NOMO-1 treated with DMSO at 0.1 percent for 48 hours (cell line): ENCODE results near the gene TAF9.
"Not testable (repeated sequence)": the region's sequence is repeated elsewhere in the genome, so short reads cannot be mapped to it uniquely, and the experiment has no call there.

ENCODE experiments used
- DNase-seq: peaks from one replicate; lab custom pipeline; 2025; ENCODE audit not compliant: unreplicated experiment; lab: John Stamatoyannopoulos, UW

The TAF9 gene

GRCh38 chr5:69341520-69342161, 27.7 kb downstream of the TAF9 start:
- no peak for DNase-seq

- peak; percentile 59 for DNase-seq
Observed at GRCh38 chr5:69335341-69335935, 33.9 kb downstream of the TAF9 start.

DNA sequence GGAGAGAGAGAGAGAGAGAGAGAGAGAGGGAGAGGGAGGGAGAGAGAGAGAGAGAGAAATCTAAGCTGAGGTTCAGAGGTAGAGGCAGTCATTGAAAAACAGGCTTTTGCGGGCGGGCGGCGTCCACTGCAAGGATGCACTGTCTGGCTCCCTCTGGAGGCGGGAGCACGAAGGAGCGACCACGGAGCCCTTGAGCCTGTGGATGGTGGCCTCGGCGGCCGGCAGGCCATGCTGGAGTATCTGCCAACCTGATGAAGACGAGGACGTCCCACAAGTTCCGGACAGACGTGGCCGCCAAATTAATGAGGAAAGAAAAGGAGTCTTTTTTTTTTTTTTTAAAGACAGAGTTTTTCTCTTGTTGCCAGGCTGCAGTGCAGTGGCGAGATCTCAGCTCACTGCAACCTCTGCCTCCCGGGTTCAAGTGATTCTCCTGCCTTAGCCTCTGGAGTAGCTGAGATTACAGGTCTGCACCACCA, 34.5 kb downstream of the TAF9 start:
- peak; percentile 86 for DNase-seq

DNA sequence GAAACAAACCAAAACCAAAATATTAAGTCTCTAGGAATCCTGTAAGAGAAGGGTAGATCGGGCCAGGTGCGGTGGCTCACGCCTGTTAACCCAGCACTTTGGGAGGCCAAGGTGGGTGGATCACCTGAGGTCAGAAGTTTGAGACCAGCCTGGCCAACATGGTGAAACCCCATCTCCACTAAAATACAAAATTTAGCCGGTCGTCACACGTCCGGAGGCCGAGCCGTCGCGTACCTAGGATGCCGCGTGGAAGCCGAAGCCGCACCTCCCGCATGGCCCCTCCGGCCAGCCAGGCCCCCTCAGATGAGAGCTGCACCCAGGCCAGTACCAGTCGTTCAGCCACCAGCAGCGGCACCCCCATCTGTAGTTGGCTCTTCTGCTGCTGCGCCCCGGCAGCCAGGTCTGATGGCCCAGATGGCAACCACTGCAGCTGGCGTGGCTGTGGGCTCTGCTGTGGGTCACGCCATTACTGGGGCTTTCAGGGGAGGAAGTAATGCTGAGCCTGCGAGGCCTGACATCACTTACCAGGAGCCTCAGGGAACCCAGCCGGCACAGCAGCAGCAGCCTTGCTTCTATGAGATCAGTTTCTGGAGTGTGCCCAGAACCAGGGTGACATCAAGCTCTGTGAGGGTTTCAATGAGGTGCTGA, 35.5 kb downstream of the TAF9 start:
- not testable (repeated sequence) for DNase-seq

- DNase-seq = peak; percentile 37
Observed at GRCh38 chr5:69331528-69332445, 37.5 kb downstream of the TAF9 start.

DNA sequence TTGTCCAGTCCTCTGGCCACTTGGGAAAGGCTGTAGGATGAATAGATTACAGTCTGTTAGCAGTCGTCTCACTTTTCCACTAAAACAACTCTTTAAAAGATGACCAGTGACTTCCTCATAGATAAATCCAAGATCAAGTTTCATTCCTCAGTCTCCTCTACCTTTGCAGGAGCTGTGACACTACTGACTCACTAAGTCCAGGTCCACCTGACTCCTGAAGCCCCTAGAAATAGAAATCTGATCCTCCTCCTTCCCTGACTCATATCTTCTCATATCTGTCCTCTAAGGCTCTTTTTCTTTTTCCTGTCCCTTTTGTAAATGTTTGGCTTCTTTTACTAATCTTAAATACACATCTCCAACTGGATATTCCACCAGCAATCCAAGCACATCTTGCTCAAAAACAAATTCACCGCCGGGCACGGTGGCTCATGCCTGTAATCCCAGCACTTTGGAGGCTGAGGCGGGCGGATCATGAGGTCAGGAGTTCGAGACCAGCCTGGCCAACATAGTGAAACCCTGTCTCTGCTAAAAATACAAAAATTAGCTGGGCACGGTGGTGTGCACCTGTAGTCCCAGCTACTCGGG, 39.3 kb downstream of the TAF9 start:
- DNase-seq = no peak

- no peak for DNase-seq
Observed at GRCh38 chr5:69326365-69326764, 43.0 kb downstream of the TAF9 start.

DNA sequence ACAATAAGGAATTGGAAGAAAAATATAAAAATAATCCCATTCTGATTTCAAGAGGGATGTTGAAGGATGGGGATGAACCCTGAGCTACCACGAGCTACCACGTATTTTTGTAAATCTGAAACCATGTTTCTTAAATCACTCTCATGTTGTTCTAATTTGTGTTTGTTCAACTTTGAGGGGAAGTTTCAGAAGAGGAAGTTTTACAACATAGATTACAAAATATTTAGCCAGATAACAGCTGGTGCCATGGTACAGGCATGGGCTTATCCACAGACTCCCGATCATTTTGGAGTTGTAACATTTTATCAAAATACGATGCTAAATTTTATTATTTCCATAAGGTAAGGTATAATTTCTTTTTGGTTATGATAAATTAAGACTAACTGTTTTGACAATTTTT, 51.9 kb downstream of the TAF9 start:
- DNase-seq = peak; percentile 70

DNA sequence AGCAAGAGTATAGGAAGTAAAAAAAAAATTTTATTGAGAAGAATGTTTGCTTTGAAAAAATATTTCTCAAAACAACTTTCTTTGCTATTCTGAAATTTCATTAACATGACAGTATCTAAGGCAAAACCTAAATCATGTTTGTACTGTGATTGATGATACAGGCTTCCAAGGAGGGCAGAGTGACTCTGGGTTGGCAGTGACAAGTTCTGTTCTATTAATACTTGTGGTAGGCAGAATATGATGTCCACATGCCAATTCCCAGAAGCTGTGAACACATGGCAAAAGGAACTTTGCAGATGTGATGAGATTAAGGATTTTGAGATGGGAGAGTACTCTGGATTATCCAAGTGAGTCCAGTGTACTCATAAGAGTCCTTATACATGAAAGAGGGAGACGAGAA, 53.3 kb downstream of the TAF9 start:
- no peak for DNase-seq
